Muscle layer of duodenum (tissue), 2 donors: ENCODE results near the gene AP2A2.

Experiments
- H3K27ac ChIP-seq: one replicate; pipeline ENCODE4 v1.7.0; 2013; ENCODE audit warnings: mild to moderate bottlenecking, low read length
- H3K27me3 ChIP-seq: one replicate; pipeline ENCODE4 v1.7.0; 2013; ENCODE audit warnings: low read depth, mild to moderate bottlenecking, control low read depth, low read length
- H3K36me3 ChIP-seq, 2 donors: one replicate each; pipeline ENCODE4 v1.7.0; 2013; ENCODE audit warnings: low read length in 2 of 2, control low read depth in 1 of 2, mild to moderate bottlenecking in 1 of 2; ENCODE audit not compliant: insufficient read depth in 2 of 2, control insufficient read depth in 1 of 2
- H3K4me1 ChIP-seq, 2 donors: one replicate each; pipeline ENCODE4 v1.7.0; 2013; ENCODE audit warnings: low read length in 2 of 2, mild to moderate bottlenecking in 2 of 2, control low read depth in 1 of 2, moderate library complexity in 1 of 2; ENCODE audit not compliant: insufficient read depth in 2 of 2, control insufficient read depth in 1 of 2
- H3K4me3 ChIP-seq, 2 donors: one replicate each; pipeline ENCODE4 v1.7.0; 2013; ENCODE audit warnings: low read length in 2 of 2, low read depth in 1 of 2, mild to moderate bottlenecking in 1 of 2
- H3K9me3 ChIP-seq, 2 donors: one replicate each; pipeline ENCODE4 v1.7.0; 2013; ENCODE audit warnings: low read length in 2 of 2, control low read depth in 1 of 2, mild to moderate bottlenecking in 1 of 2; ENCODE audit not compliant: control insufficient read depth in 1 of 2
- donor health status: healthy.

The AP2A2 gene

DNA sequence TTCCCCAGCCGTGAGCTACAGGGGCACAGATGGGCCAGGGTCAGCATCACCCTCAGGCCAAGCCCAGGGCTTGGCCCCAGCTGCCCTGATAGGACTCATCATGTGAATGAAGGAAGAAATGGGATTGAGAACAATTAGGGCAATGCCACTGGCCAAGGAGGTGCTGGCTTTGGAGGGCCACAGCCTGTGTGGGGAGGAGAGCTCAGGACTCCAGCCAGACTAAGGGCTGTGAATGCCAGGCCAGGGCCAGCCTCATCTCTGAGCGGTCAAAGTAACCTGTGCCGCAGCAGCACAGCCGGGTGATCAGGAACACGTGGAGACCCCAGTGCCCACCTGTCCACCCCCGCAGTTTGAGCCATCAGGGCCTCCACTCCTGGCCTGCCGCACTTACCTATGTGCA is 25.1 kb upstream of the AP2A2 start:
- Histone ChIP-seq H3K4me1 (peaks cover 0 to 12% of the 10 kb centered on the region in 2 donors), H3K4me3 (no peak overlapping the region), H3K27ac (no peak overlapping the region), H3K9me3 (no peaks in the 10 kb centered on the region), H3K27me3 (no peaks in the 10 kb centered on the region), H3K36me3 (peaks cover 31 to 68% of the 10 kb centered on the region in 2 donors)

DNA sequence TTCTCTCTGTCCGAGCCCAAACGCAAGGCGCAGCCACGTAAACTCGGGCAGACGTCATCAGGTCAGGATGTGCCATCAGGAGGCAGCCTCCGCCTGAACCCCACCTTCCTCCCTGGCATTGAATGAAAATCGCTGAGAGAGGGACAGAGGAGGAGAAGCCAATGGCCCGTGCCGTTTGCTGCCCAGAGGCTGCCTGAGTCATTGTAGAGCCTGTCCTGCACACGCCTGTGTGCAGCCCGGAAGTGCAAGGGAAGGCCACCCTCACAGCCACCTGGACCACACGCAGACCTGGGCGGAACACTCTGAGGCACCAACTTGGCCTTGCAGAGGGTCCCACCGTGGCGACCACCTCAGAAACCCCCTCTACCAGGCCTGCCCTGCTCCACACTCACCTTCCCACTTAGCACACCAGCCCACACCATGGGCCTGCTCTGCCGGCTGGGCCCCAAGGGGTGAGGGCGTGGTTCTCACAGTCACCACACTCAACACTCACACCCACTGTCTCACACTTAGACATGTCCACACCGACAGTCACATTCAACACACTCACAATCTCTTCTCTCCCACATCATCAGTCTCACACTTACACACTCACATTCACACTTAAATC is 24.1 kb upstream of the AP2A2 start:
- Histone ChIP-seq H3K4me1 (peaks cover 0 to 12% of the 10 kb centered on the region in 2 donors), H3K9me3 (no peaks in the 10 kb centered on the region), H3K4me3 (no peak overlapping the region), H3K27ac (no peak overlapping the region), H3K36me3 (peaks cover 31 to 73% of the 10 kb centered on the region in 2 donors), H3K27me3 (no peaks in the 10 kb centered on the region)

DNA sequence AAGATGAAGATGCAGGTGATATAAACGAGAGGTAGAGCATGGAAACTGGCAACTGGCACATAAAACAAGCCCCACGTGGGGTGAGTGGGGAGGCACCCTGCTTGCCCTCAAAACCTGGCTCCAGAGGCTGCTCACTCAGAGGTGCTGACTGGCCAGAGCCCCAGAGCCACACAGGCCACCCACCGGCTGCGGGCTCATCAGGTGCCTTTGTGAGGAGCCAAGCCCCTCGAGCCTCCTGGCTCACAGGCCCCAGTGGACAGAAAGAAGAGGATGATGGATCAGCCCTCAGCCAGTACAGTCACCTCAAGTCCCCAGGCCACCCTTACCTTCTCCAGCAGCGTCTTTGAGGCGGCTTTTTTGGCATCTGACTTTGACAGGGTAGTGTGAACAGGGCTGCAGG is 21.3 kb upstream of the AP2A2 start:
- no peak overlapping the region for H3K4me3 ChIP-seq
- no peak overlapping the region for H3K27ac ChIP-seq
- H3K27me3 ChIP-seq, result no peaks in the 10 kb centered on the region
- peaks cover 31 to 65% of the 10 kb centered on the region in 2 donors for H3K36me3 ChIP-seq
- H3K4me1 ChIP-seq, result peaks cover 0 to 3% of the 10 kb centered on the region in 2 donors
- H3K9me3 ChIP-seq, result no peaks in the 10 kb centered on the region

DNA sequence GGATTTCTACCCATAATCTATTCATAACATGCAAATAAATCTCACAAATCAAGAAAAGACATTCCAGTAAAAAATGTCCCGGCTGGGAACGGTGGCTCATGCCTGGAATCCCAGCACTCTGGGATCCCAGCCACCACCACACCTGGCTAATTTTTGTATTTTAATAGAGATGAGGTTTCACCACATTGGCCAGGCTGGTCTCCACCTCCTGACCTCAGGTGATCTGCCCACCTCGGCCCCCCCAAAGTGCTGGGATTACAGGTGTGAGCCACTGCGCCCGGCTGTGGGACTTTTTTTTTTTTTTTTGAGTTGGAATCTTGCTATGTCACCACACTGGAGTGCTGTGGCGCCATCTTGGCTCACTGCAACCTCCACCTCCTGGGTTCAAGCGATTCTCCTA is 19.7 kb upstream of the AP2A2 start:
- Histone ChIP-seq H3K4me3 (no peak overlapping the region), H3K27ac (no peak overlapping the region), H3K27me3 (no peaks in the 10 kb centered on the region), H3K9me3 (no peaks in the 10 kb centered on the region), H3K36me3 (peaks cover 24 to 49% of the 10 kb centered on the region in 2 donors), H3K4me1 (peaks cover 0 to 13% of the 10 kb centered on the region in 2 donors)

DNA sequence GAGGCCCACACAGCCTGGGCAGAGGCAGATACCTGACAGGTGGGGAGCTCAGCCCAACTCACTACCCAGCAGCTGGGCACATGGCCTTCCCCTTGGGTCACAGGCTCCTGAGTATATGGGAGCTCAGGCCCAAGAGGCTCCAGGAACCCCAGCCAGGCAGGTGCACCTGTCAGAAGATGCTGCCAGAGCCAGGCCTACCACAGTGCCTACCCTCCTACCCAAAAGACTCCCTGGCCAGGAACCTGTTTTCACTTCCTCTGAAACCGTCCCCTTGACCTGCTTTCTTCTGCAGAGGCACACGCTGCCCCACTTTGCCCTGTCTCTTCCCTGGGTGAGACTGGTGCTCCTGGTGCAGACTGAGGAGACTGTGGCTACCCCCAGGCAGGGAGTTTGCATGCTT is 18.0 kb upstream of the AP2A2 start:
- H3K36me3 ChIP-seq, result peaks cover 13 to 32% of the 10 kb centered on the region in 2 donors
- no peak overlapping the region for H3K27ac ChIP-seq
- no peaks in the 10 kb centered on the region for H3K9me3 ChIP-seq
- H3K27me3 ChIP-seq, result no peaks in the 10 kb centered on the region
- no peak overlapping the region for H3K4me3 ChIP-seq
- peaks cover 0 to 20% of the 10 kb centered on the region in 2 donors for H3K4me1 ChIP-seq

DNA sequence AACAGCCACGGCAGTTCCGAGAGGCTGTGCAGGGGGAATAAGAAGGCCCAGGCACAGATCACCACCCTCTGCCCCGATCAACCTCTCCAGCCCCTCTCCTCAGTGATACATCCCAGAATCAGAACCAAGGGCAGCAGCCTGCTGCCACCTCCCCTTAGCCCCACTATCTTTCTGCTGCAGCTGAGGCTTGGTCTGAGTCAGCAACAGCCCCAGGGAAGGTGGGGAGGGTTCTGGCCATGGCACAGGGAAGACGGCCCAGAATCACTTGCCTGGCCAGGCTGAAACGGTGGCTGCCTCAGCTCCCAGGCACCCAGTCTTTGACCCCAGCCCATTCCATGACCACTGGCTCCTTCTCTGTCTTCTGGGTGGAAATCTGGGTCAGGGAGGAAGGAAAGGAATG is 17.4 kb upstream of the AP2A2 start:
- Histone ChIP-seq H3K27me3 (no peaks in the 10 kb centered on the region), H3K9me3 (no peaks in the 10 kb centered on the region), H3K4me3 (no peak overlapping the region), H3K27ac (no peak overlapping the region), H3K4me1 (peaks cover 0 to 20% of the 10 kb centered on the region in 2 donors), H3K36me3 (peaks cover 9 to 26% of the 10 kb centered on the region in 2 donors)

DNA sequence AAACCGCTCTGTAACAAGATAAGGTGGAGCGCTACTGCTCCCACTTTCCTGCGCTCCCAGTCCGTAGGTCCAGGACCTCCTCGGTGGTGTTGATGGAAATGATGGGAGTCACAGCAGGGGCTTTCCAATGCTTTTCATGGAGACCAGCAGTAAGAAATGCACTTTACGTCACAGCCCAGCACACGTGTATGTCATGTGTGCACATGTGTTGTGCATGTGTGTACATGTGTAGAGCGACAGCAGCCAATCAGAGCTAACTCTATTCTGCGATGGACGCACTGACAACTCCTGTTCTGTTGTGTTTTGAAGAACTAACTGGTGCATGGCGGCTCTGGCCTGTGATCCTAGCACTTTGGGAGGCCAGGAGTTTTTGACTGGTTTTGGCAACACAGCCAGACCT is 16.3 kb upstream of the AP2A2 start:
- no peak overlapping the region for H3K4me3 ChIP-seq

DNA sequence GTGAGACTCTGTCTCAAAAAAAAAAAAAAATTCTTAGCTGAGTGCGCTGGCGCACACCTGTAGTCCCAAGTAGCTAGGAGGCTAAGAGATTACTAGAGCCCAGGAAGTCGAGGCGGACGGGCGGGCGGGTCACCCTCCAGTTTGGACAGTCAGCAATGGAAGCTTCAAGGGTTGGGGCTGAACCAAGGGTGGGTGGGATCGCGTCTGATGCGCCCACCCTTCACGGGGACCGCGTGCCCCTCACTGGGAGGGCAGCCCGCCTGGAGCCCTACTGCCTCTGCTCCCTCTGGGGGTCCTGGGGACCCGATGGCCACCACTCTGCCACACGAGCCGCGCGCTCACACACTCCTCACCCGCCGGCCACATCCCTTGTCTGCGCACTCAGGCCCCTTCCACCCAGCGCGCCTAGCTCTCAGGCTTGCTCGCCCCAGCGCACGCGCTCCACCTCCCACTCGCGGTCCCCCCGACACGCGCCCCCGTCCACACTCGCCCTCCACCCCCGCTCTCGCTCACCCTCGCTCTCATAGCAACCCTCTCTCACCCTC is 15.6 kb upstream of the AP2A2 start:
- H3K9me3 ChIP-seq, result no peaks in the 10 kb centered on the region
- H3K4me1 ChIP-seq, result peaks cover 0 to 20% of the 10 kb centered on the region in 2 donors
- peaks cover 0 to 8% of the 10 kb centered on the region in 2 donors for H3K36me3 ChIP-seq
- H3K27me3 ChIP-seq, result no peaks in the 10 kb centered on the region
- H3K4me3 ChIP-seq, result peak overlapping the region; percentile 67 to 96
- no peak overlapping the region for H3K27ac ChIP-seq

More for the DNA sequence above, 16.3 kb upstream of the AP2A2 start:
- H3K27me3 ChIP-seq, result no peaks in the 10 kb centered on the region
- H3K36me3 ChIP-seq, result peaks cover 3 to 15% of the 10 kb centered on the region in 2 donors
- H3K4me1 ChIP-seq, result peaks cover 0 to 20% of the 10 kb centered on the region in 2 donors
- no peaks in the 10 kb centered on the region for H3K9me3 ChIP-seq
- no peak overlapping the region for H3K27ac ChIP-seq

DNA sequence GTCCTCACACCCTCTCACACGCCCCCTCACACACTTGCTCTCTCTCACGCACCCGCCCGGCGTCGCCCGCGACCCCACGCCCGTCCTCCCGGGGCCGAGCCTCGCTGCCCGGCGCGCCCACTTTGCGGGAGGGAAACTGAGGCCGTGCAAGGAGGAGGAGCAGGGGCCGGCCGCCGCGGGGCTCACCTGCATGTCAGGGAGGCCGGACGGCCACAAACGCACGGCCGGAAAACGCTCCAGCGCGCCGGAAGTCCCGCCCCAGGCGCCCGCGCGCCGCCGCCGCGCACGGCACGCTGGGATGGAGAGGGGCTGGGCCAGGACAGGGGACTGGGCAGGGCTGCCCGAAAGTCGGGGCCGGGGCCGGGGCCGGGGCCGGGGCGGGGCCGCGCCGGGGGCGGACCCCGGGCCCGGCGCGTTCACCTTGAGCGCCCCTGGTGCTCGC is 15.1 kb upstream of the AP2A2 start, which contains the start of gene CHID1:
Gene CHID1, minus strand, starts transcription at position 222 of the 442 bp plus-strand sequence. CDS start 5,994 bp downstream, outside the sequence.
- no peaks in the 10 kb centered on the region for H3K27me3 ChIP-seq
- H3K9me3 ChIP-seq, result no peaks in the 10 kb centered on the region
- H3K36me3 ChIP-seq, result peaks cover 0 to 8% of the 10 kb centered on the region in 2 donors
- no peak within 1 kb of the TSS for H3K27ac ChIP-seq
- H3K4me1 ChIP-seq, result peaks cover 0 to 20% of the 10 kb centered on the region in 2 donors
- peak within 1 kb of the TSS; percentile 67 to 96 for H3K4me3 ChIP-seq

DNA sequence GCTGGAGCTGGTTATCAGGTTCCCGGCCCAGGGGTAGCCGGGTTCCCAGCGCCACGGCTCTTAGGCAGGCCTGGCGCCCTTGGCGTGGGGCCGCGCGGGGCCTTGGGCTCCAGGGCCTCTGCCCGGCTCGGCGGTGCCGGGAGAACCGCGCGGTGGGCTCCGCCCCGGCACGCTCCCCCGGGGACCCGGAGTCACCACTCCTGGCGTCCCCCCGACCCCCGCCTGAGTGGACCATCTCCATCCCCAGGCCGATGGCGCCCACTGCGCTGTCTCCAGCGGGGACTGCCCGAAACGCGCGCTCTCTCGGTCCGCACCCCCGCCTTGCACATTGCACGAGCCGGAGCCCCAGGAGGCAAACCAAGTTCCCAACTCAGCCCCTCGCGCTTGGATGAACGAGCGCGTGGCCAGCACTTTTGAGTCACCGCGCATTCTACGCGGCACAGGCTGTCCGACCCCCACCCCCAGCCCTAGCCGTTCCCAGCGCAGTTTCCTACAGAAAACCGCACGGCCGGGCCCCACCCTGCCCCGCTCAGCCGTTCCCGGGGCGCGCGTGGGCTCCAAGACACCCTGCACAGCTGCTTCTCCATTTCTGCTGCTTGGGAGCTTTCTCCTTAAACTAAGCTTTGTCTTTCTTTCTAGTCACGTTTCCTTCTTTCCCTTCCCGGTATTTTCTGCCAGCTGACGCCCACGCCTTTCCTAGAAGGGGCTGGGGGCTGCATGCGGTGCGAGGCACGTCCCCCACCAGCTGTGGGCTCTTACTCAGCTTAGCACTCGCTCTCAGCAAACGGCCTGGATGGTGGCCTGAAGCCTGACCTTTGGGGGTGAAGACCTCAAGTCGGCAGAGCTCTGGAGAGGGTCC is 14.4 kb upstream of the AP2A2 start:
- Histone ChIP-seq H3K27ac (no peak overlapping the region), H3K27me3 (no peaks in the 10 kb centered on the region), H3K9me3 (no peaks in the 10 kb centered on the region), H3K36me3 (peaks cover 0 to 6% of the 10 kb centered on the region in 2 donors), H3K4me1 (peaks cover 0 to 20% of the 10 kb centered on the region in 2 donors), H3K4me3 (peak overlapping the region; percentile 39 to 96)

DNA sequence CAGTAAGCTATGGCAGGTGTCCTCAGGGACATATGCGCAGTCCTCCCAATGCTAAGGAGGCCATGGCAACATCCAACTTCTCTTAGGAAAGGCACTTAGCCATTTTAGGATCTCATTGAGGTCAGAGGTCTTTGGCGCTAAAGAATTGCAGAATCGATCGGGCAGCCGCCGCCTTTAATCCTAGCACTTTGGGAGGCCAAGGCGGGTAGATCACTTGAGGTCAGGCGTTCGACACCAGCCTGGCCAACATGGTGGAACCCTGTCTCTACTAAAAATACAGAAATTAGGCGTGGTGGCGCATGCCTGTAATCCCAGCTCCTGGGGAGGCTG is 13.8 kb upstream of the AP2A2 start:
- H3K4me1 ChIP-seq, result peaks cover 0 to 20% of the 10 kb centered on the region in 2 donors
- no peaks in the 10 kb centered on the region for H3K27me3 ChIP-seq
- peaks cover 0 to under 1% of the 10 kb centered on the region in 2 donors for H3K36me3 ChIP-seq
- peak overlapping the region; percentile 39 to 96 for H3K4me3 ChIP-seq
- H3K27ac ChIP-seq, result no peak overlapping the region
- H3K9me3 ChIP-seq, result no peaks in the 10 kb centered on the region
